Epithelial cell of proximal tubule (primary cell): Measurements from ENCODE around the gene ADAM19. TPM values are rescaled to one million over a fixed set of nuclear protein-coding genes. Genes with fewer than 3 reads are reported as not detected.

ENCODE experiments used
- DNase-seq: peaks from one replicate; pipeline ENCODE4 v3.0.0-alpha.2; 2011; ENCODE audit warnings: low read depth
- H3K4me3 ChIP-seq: 2 replicates; pipeline ENCODE4 v1.5.1; 2011; ENCODE audit warnings: low read depth, mild to moderate bottlenecking, low read length
- total RNA-seq: library from RNA; depleted of rRNA; stranded (reverse); fragments of >200 nt; gene quantifications from 2 replicates; pipeline ENCODE4 v1.2.3, GENCODE V29; 2015
- TF ChIP-seq, protein P1 (sequence below): conservative IDR thresholded peaks from 2 replicates; pipeline ENCODE4 v1.5.1; 2012; ENCODE audit warnings: low read depth, mild to moderate bottlenecking, low read length

The ADAM19 gene
- total RNA-seq, 1 donor from 2014 or later: 19.3 TPM

DNA sequence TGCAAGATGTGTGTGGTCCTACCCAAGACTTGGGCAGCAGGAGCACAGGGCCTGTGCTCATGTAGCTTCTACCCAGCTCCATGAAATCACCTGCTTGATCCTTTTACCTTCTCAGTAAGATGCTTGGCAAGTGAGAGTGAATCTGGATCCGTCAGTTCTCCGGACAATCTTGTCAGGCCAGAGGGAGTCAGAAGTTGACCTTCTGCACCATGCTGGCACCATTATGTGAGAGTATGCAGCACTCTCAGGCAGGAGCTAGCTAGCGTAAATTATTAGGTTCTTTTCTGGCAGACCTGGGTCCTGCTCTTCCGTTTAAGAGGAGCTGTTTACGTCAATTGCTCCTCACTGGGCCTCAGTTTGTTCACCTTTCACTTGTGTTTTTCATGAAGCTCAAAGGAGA is 37.0 kb upstream of the ADAM19 start:
- TF ChIP-seq, protein P1, sequence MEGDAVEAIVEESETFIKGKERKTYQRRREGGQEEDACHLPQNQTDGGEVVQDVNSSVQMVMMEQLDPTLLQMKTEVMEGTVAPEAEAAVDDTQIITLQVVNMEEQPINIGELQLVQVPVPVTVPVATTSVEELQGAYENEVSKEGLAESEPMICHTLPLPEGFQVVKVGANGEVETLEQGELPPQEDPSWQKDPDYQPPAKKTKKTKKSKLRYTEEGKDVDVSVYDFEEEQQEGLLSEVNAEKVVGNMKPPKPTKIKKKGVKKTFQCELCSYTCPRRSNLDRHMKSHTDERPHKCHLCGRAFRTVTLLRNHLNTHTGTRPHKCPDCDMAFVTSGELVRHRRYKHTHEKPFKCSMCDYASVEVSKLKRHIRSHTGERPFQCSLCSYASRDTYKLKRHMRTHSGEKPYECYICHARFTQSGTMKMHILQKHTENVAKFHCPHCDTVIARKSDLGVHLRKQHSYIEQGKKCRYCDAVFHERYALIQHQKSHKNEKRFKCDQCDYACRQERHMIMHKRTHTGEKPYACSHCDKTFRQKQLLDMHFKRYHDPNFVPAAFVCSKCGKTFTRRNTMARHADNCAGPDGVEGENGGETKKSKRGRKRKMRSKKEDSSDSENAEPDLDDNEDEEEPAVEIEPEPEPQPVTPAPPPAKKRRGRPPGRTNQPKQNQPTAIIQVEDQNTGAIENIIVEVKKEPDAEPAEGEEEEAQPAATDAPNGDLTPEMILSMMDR: no peak
- H3K4me3 ChIP-seq: no peak overlapping the region
- no peak for DNase-seq

DNA sequence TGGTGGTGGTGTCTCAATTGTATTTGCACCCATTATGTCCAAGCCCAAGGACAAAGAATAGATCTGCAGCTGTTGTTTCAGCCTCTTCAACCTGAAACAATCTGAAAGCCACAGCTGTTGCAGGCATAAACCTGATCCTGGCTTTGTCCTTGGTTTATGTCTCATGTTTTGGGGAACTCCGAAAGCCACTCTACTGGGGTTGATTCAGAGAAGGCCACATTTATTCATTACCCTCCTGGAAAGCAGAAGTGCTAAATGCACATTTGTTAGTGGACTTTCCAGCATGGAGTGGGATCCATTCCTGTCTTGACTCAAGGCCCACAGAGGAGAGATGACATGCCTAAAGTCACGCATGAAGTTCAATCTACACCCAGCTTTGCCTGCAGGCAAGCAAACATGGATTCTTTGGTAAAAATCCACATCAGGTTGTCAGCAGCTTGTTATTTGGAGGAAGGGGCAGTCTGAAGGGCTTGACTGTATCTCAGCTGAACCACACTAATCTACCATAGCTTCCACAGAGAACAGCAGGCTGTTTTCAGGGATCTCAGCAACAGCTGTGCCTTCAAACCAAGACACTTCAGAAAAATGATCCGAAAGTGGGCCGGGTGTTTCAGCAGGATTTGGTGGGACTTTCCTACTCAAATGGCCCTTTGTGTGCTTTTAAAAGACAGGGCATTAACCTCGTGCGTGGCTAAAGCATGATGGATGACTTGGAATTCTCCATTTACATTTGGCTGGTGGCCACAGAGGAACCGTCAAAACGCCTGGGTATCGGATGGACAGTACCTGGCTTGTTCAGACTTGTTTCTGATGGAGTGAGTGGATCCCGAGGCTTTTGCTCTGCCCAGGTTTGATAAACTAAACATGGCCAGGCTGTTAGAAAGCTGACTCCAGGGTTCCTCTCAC is 36.2 kb upstream of the ADAM19 start:
- no peak for DNase-seq
- TF ChIP-seq, protein P1: no peak
- no peak overlapping the region for H3K4me3 ChIP-seq

DNA sequence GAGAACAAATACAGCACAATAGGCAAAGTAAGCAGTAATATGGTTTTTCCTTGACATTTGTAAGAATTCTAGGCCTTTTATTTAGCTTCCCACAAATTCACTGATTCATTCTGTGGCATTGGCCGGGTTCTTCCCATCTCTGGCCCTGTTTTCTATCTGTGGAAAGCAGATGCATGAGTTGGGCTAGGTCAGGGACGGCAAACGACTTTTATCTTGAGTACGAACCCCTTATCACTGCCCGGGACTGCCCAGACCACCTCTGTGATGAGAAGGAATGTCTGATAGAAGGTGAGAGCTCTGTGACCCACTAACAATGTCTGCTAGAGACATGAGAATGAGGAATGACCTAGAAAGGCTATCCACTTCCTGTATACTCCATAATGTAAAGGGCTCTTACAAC is 35.4 kb upstream of the ADAM19 start:
- TF ChIP-seq, protein P1: no peak
- H3K4me3 ChIP-seq: no peak overlapping the region

DNA sequence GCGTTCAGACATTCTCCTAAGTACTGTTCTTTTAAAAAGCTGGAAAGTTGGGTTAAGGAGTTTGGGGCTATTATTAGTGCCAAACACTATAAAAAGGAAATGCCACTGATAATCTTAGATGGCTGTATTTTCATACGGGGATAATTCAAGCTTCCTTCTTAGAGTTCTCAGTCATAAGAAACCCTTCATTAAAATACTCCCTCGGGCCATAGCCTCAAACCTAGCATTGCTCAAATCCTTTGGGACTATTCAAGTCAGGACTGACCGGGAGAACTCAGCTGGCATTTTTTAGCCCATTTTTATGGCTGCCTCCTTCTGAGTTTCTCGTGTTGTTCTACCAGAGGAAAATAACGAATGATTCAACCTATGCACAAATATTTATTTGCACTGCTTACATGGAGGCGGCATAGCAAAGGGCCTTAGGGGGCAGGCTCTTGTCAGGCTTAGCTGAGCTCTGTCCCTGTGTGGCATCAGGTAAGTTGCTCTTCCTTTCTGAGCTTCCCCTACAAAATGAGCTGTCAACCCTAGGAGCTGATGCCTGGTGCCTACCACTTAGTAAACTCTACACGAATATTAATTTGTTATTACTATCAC is 33.5 kb upstream of the ADAM19 start:
- H3K4me3 ChIP-seq: no peak overlapping the region
- no peak for DNase-seq
- TF ChIP-seq, protein P1: no peak

More for the DNA sequence above, 35.4 kb upstream of the ADAM19 start:
- DNase-seq: no peak

DNA sequence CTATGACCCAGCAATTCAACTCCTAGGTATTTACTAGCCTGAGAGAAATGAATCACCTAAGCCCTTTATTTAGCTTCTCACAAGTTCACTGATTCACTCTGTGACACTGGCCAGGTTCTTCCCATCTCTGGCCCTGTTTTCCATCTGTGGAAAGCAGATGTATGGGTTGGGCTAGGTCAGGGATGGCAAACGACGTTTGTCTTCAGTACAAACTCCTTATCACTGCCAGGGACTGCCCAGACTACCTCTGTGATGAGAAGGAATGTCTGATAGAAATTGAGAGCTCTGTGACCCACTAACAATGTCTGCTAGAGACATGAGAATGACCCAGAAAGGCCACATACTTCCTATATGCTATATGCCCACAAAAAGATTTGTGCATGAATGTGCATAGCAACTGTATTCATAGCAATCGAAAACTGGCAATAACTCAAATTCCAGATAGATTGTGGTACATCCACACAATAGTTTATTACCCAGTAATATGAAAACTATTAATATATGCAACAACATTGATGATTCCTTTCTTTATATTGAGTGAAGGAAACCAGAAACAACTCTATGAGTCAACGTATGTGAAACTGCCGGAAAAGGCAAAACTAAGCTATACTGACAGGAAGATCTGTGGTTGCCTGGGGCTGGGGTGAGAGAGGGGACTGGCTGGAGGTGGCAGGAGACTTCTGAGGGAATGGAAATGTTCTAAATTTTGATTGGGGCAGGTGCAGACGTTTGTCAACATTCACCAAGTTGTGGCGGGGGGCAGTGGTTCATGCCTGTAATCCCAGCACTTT is 32.0 kb upstream of the ADAM19 start:
- no peak overlapping the region for H3K4me3 ChIP-seq
- TF ChIP-seq, protein P1: no peak
- DNase-seq: peak; percentile 25

DNA sequence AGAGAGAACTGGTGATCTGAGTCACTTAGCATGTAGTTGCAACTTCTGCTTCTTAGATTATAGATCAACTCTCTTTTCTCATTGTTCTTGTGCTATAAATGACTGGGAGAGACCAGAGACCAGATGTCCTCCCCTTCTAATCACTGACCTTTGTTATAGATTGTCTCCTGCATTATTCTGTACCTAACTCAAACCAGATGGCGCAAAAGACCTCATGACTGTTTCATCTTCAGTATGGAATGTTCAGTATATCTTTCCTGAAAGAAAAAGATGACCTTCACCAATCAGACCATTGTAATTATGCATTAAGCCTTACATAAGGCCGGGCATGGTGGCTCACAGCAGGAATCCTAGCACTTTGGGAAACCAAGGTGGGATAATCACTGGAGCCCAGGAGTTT is 30.5 kb upstream of the ADAM19 start:
- no peak overlapping the region for H3K4me3 ChIP-seq
- DNase-seq: no peak
- TF ChIP-seq, protein P1: no peak
